HG03103 (cell line): ENCODE results near the gene SORL1.
"Not testable (repeated sequence)": the region's sequence is repeated elsewhere in the genome, so short reads cannot be mapped to it uniquely, and the experiment has no call there.

ENCODE experiments used
- ATAC-seq: cut with Tn5 transposase; IDR thresholded peaks from one replicate; pipeline ENCODE4 v1.9.1; 2021; ENCODE audit warnings: low read depth; ENCODE audit not compliant: unreplicated experiment

SORL1 gene

GRCh38 chr11:121499405-121499804 is 47.3 kb downstream of the SORL1 start:
- ATAC-seq: no peak

- no peak for ATAC-seq
Measured at GRCh38 chr11:121500275-121500674, 48.2 kb downstream of the SORL1 start.

- no peak for ATAC-seq
Measured at GRCh38 chr11:121500717-121501116, 48.6 kb downstream of the SORL1 start.

- no peak for ATAC-seq
Measured at GRCh38 chr11:121503051-121503450, 50.9 kb downstream of the SORL1 start.

- ATAC-seq: not testable (repeated sequence)
Measured at GRCh38 chr11:121506237-121506636, 54.1 kb downstream of the SORL1 start.

- ATAC-seq: no peak
Measured at GRCh38 chr11:121508449-121508848, 56.3 kb downstream of the SORL1 start.

GRCh38 chr11:121510438-121510837 is 58.3 kb downstream of the SORL1 start:
- ATAC-seq: no peak

GRCh38 chr11:121512468-121513465 is 60.7 kb downstream of the SORL1 start:
- no peak for ATAC-seq

GRCh38 chr11:121513807-121514206 is 61.7 kb downstream of the SORL1 start:
- ATAC-seq: no peak

GRCh38 chr11:121514432-121515334 is 62.6 kb downstream of the SORL1 start:
- ATAC-seq: no peak

- no peak for ATAC-seq
Measured at GRCh38 chr11:121515335-121515671, 63.2 kb downstream of the SORL1 start.

- no peak for ATAC-seq
Measured at GRCh38 chr11:121517996-121518395, 65.9 kb downstream of the SORL1 start.

GRCh38 chr11:121520243-121521144 is 68.4 kb downstream of the SORL1 start:
- ATAC-seq: no peak

- ATAC-seq: no peak
Measured at GRCh38 chr11:121521145-121522042, 69.3 kb downstream of the SORL1 start.

GRCh38 chr11:121522043-121522941 is 70.2 kb downstream of the SORL1 start:
- ATAC-seq: no peak

GRCh38 chr11:121523581-121524232 is 71.6 kb downstream of the SORL1 start:
- ATAC-seq: no peak

- no peak for ATAC-seq
Measured at GRCh38 chr11:121524233-121524631, 72.1 kb downstream of the SORL1 start.

GRCh38 chr11:121525376-121525775 is 73.3 kb downstream of the SORL1 start:
- ATAC-seq: no peak
